GM06990 (cell line): ENCODE data around the gene AKAP9.

Experiments
- DNase-seq: peaks from one replicate; pipeline ENCODE4 v3.0.0-alpha.2; 2011; ENCODE audit not compliant: insufficient read length; ENCODE audit errors: extremely low read depth
- H3K27me3 ChIP-seq: replicated peaks from 2 replicates; pipeline ENCODE4 v1.6.0; 2011; ENCODE audit warnings: low read length; ENCODE audit not compliant: control insufficient read depth, insufficient read depth
- H3K36me3 ChIP-seq: 2 replicates; pipeline ENCODE4 v1.5.1; 2011; ENCODE audit warnings: low read length; ENCODE audit not compliant: control insufficient read depth, insufficient read depth
- H3K4me3 ChIP-seq: replicated peaks from 2 replicates; pipeline ENCODE4 v1.5.1; 2011; ENCODE audit warnings: low read depth, mild to moderate bottlenecking, control low read depth, low read length
- CTCF ChIP-seq: IDR thresholded peaks from 2 replicates; pipeline ENCODE4 v1.5.1; 2011; ENCODE audit warnings: low read length, control low read depth, mild to moderate bottlenecking, inconsistent platforms; ENCODE audit not compliant: insufficient read depth, poor library complexity, severe bottlenecking

The AKAP9 gene

GRCh38 chr7:92051655-92052054 is 111.0 kb downstream of the AKAP9 start:
- Histone ChIP-seq H3K4me3 (no peak overlapping the region), H3K27me3 (no peaks in the 10 kb centered on the region), H3K36me3 (no peaks in the 10 kb centered on the region; the same call in 1 of the 2 replicates)
- no peak for DNase-seq
- no peak for TF ChIP-seq CTCF

- Histone ChIP-seq H3K27me3 (no peaks in the 10 kb centered on the region), H3K4me3 (no peak overlapping the region), H3K36me3 (no peaks in the 10 kb centered on the region; the same call in 1 of the 2 replicates)
- DNase-seq, result no peak
- TF ChIP-seq CTCF, result no peak
These were observed 111.5 kb downstream of the AKAP9 start for GRCh38 chr7:92052159-92052558.

- H3K36me3 ChIP-seq, result no peaks in the 10 kb centered on the region; the same call in 1 of the 2 replicates
- H3K27me3 ChIP-seq, result no peaks in the 10 kb centered on the region
- TF ChIP-seq CTCF, result no peak
- no peak for DNase-seq
- no peak overlapping the region for H3K4me3 ChIP-seq
These were observed 112.0 kb downstream of the AKAP9 start for GRCh38 chr7:92052684-92053083.

GRCh38 chr7:92053312-92053711 is 112.7 kb downstream of the AKAP9 start:
- H3K36me3 ChIP-seq, result no peaks in the 10 kb centered on the region; the same call in 1 of the 2 replicates
- TF ChIP-seq CTCF, result no peak
- no peak overlapping the region for H3K4me3 ChIP-seq
- DNase-seq, result no peak
- H3K27me3 ChIP-seq, result no peaks in the 10 kb centered on the region

GRCh38 chr7:92056286-92056685 is 115.6 kb downstream of the AKAP9 start:
- no peaks in the 10 kb centered on the region; the same call in 1 of the 2 replicates for H3K36me3 ChIP-seq
- H3K4me3 ChIP-seq, result no peak overlapping the region
- no peak for DNase-seq
- no peaks in the 10 kb centered on the region for H3K27me3 ChIP-seq
- TF ChIP-seq CTCF, result no peak

GRCh38 chr7:92057375-92057774 is 116.7 kb downstream of the AKAP9 start:
- TF ChIP-seq CTCF, result no peak
- DNase-seq, result no peak
- no peaks in the 10 kb centered on the region; the same call in 1 of the 2 replicates for H3K36me3 ChIP-seq
- no peaks in the 10 kb centered on the region for H3K27me3 ChIP-seq
- no peak overlapping the region for H3K4me3 ChIP-seq
